Neural progenitor cell (in vitro differentiated cells): ENCODE data around the gene PTPN14. TPM values are rescaled to one million over a fixed set of nuclear protein-coding genes. Genes with fewer than 3 reads are reported as not detected.
A peak's percentile ranks its signal among the peaks of the same experiment; 100 is the strongest.

Experiments used
- DNase-seq: peaks from one replicate; pipeline ENCODE4 v3.0.0-alpha.2; 2016; ENCODE audit warnings: low spot score
- H2AFZ ChIP-seq: fragments of 200-600 bp; sonication (generic); replicated peaks from 2 replicates; pipeline ENCODE4 v1.6.1; 2016; ENCODE audit warnings: antibody characterized with exemption
- H3F3A ChIP-seq: fragments of 200-600 bp; sonication (generic); 2 replicates; pipeline ENCODE4 v1.6.1; 2016; ENCODE audit warnings: antibody characterized with exemption, low read depth
- H3K27ac ChIP-seq: fragments of 200-600 bp; sonication (generic); 2 replicates; pipeline ENCODE4 v1.5.1; 2016; ENCODE audit warnings: mild to moderate bottlenecking
- H3K27me3 ChIP-seq: fragments of 200-600 bp; sonication (generic); 2 replicates; pipeline ENCODE4 v1.6.1; 2016; ENCODE audit warnings: mild to moderate bottlenecking, moderate library complexity
- H3K36me3 ChIP-seq: fragments of 200-600 bp; sonication (generic); 2 replicates; pipeline ENCODE4 v1.5.1; 2016
- H3K4me1 ChIP-seq: fragments of 200-600 bp; sonication (generic); 2 replicates; pipeline ENCODE4 v1.6.1; 2016; ENCODE audit warnings: mixed run types
- H3K4me2 ChIP-seq: fragments of 200-600 bp; sonication (generic); 2 replicates; pipeline ENCODE4 v1.6.1; 2016
- H3K4me3 ChIP-seq: fragments of 200-600 bp; sonication (generic); 2 replicates; pipeline ENCODE4 v1.5.1; 2016
- H3K79me2 ChIP-seq: fragments of 200-600 bp; sonication (generic); 2 replicates; pipeline ENCODE4 v1.6.1; 2016; ENCODE audit warnings: low read depth
- H3K9ac ChIP-seq: fragments of 200-600 bp; sonication (generic); 2 replicates; pipeline ENCODE4 v1.6.1; 2016
- H3K9me3 ChIP-seq: fragments of 200-600 bp; sonication (generic); 2 replicates; pipeline ENCODE4 v1.5.1; 2016; ENCODE audit warnings: low read depth
- H4K20me1 ChIP-seq: fragments of 200-600 bp; sonication (generic); 2 replicates; pipeline ENCODE4 v1.6.1; 2016; ENCODE audit warnings: low read depth
- H3K27ac Mint-ChIP-seq: 3 replicates; pipeline ENCODE4 v1.8.0; 2021; ENCODE audit warnings: mixed read lengths
- H3K27me3 Mint-ChIP-seq: 2 replicates; pipeline ENCODE4 v1.8.0; 2022; ENCODE audit warnings: low read depth, mild to moderate bottlenecking, inconsistent platforms, moderate library complexity, mixed read lengths; ENCODE audit not compliant: insufficient read depth
- H3K36me3 Mint-ChIP-seq: 3 replicates; pipeline ENCODE4 v1.8.0; 2021; ENCODE audit warnings: mixed read lengths
- H3K4me1 Mint-ChIP-seq: 3 replicates; pipeline ENCODE4 v1.8.0; 2021; ENCODE audit warnings: mixed read lengths
- H3K4me3 Mint-ChIP-seq: 3 replicates; pipeline ENCODE4 v1.8.0; 2021; ENCODE audit warnings: mild to moderate bottlenecking, moderate library complexity, mixed read lengths
- H3K9me3 Mint-ChIP-seq: 3 replicates; pipeline ENCODE4 v1.8.0; 2020; ENCODE audit warnings: mixed read lengths
- CTCF ChIP-seq: fragments of 200-600 bp; sonication (generic); IDR thresholded peaks from 2 replicates; pipeline ENCODE4 v1.5.1; 2017; ENCODE audit warnings: antibody characterized with exemption, mild to moderate bottlenecking
- EZH2 ChIP-seq: fragments of 200-600 bp; sonication (generic); IDR thresholded peaks from 2 replicates; pipeline ENCODE4 v1.6.1; 2017; ENCODE audit warnings: antibody characterized with exemption, mild to moderate bottlenecking, moderate library complexity
- EZH2phosphoT487 ChIP-seq: fragments of 200-600 bp; sonication (generic); IDR thresholded peaks from 2 replicates; pipeline ENCODE4 v1.6.1; 2017; ENCODE audit warnings: antibody characterized with exemption
- total RNA-seq: library from RNA; depleted of rRNA; stranded (reverse); fragments of >200 nt; gene quantifications from 2 replicates; pipeline ENCODE4 v1.2.3, GENCODE V29; 2015; ENCODE audit warnings: low replicate concordance

PTPN14 gene
- total RNA-seq, 1 donor from 2014 or later = 28.3 TPM

- H3K27me3 Mint-ChIP-seq = peaks cover 9% of the 10 kb centered on the region
- no peak overlapping the region for H3K27ac Mint-ChIP-seq
- no peak overlapping the region for H3K9ac ChIP-seq
- H3K4me1 Mint-ChIP-seq = peaks cover 22% of the 10 kb centered on the region
- no peak overlapping the region for H3K4me3 Mint-ChIP-seq
- H3K4me1 ChIP-seq = peaks cover 13% of the 10 kb centered on the region
- H3K27ac ChIP-seq = no peak overlapping the region
- no peaks in the 10 kb centered on the region for H3K27me3 ChIP-seq
- no peaks in the 10 kb centered on the region for H4K20me1 ChIP-seq
- no peak for TF ChIP-seq EZH2phosphoT487
- no peak for TF ChIP-seq EZH2
- no peak for TF ChIP-seq CTCF
- peaks cover 12% of the 10 kb centered on the region for H3K9me3 Mint-ChIP-seq
- peaks cover 3% of the 10 kb centered on the region for H3F3A ChIP-seq
- no peak overlapping the region for H3K4me2 ChIP-seq
- no peak for DNase-seq
- H2AFZ ChIP-seq = no peak overlapping the region
- no peaks in the 10 kb centered on the region for H3K79me2 ChIP-seq
- no peaks in the 10 kb centered on the region for H3K36me3 ChIP-seq
- H3K4me3 ChIP-seq = no peak overlapping the region
- H3K36me3 Mint-ChIP-seq = peaks cover 28% of the 10 kb centered on the region
- H3K9me3 ChIP-seq = peaks cover 3% of the 10 kb centered on the region
Measured at GRCh38 chr1:214341459-214341858, 209.9 kb downstream of the PTPN14 start.

DNA sequence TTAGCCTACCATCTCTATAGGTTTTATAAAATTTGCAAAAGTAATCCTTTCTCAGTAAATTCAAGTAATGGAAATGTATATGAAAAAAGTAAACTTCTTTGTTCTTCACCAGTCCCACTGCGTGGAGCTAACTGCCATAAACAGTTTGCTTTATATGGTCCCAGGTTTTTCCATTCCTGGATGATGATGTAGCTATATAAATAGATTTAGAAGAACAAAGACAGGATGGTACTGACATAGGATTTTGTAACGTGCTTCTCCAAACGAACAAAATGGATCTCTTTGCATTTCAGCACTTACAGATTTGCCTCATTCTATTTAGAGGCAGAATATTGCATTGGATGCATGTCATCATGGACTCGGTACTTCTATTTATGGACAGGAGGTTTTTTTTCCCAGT, 213.2 kb downstream of the PTPN14 start:
- no peaks in the 10 kb centered on the region for H3K27me3 ChIP-seq
- no peaks in the 10 kb centered on the region for H3K36me3 ChIP-seq
- no peaks in the 10 kb centered on the region for H4K20me1 ChIP-seq
- no peaks in the 10 kb centered on the region for H3K79me2 ChIP-seq
- Mint-ChIP-seq H3K27me3 (peaks cover 6% of the 10 kb centered on the region), H3K27ac (no peak overlapping the region), H3K9me3 (no peaks in the 10 kb centered on the region), H3K36me3 (peaks cover 15% of the 10 kb centered on the region), H3K4me1 (peaks cover 22% of the 10 kb centered on the region), H3K4me3 (no peak overlapping the region)
- H3K4me3 ChIP-seq = no peak overlapping the region
- no peak overlapping the region for H3K9ac ChIP-seq
- TF ChIP-seq CTCF = no peak
- TF ChIP-seq EZH2phosphoT487 = no peak
- TF ChIP-seq EZH2 = no peak
- H3F3A ChIP-seq = peaks cover 3% of the 10 kb centered on the region
- H3K4me1 ChIP-seq = peaks cover 15% of the 10 kb centered on the region
- no peak overlapping the region for H3K4me2 ChIP-seq
- DNase-seq = no peak
- no peak overlapping the region for H2AFZ ChIP-seq
- no peak overlapping the region for H3K27ac ChIP-seq
- H3K9me3 ChIP-seq = no peaks in the 10 kb centered on the region

- Histone ChIP-seq H3K9ac (no peak overlapping the region), H3K27me3 (no peaks in the 10 kb centered on the region), H4K20me1 (no peaks in the 10 kb centered on the region), H3K4me3 (no peak overlapping the region), H2AFZ (peak overlapping the region; percentile 30), H3K4me1 (peaks cover 18% of the 10 kb centered on the region), H3K27ac (no peak overlapping the region), H3K4me2 (no peak overlapping the region), H3F3A (peaks cover 5% of the 10 kb centered on the region), H3K36me3 (no peaks in the 10 kb centered on the region), H3K9me3 (no peaks in the 10 kb centered on the region), H3K79me2 (no peaks in the 10 kb centered on the region)
- Mint-ChIP-seq H3K27me3 (peaks cover 7% of the 10 kb centered on the region), H3K4me3 (no peak overlapping the region), H3K4me1 (peaks cover 17% of the 10 kb centered on the region), H3K36me3 (peaks cover 13% of the 10 kb centered on the region), H3K27ac (peak overlapping the region; percentile 82), H3K9me3 (no peaks in the 10 kb centered on the region)
- peak; percentile 29 for DNase-seq
- TF ChIP-seq EZH2 (no peak), CTCF (no peak), EZH2phosphoT487 (no peak)
Measured at GRCh38 chr1:214337511-214337910, 213.9 kb downstream of the PTPN14 start.
